Tongue (tissue), 2 donors: Measurements from ENCODE around the gene DSCAM. TPM values are rescaled to one million over a fixed set of nuclear protein-coding genes. Genes with fewer than 3 reads are reported as not detected.
"Not testable (repeated sequence)": the region's sequence is repeated elsewhere in the genome, so short reads cannot be mapped to it uniquely, and the experiment has no call there.

ENCODE experiments used
- DNase-seq: peaks from one replicate; pipeline ENCODE4 v3.0.0-alpha.2; 2015
- total RNA-seq: library from RNA; depleted of rRNA; stranded (reverse); fragments of >200 nt; gene quantifications from one replicate; pipeline ENCODE4 v1.2.3, GENCODE V29; 2014

The DSCAM gene
- total RNA-seq, 1 donor from 2014 or later, result 0.41 TPM

DNA sequence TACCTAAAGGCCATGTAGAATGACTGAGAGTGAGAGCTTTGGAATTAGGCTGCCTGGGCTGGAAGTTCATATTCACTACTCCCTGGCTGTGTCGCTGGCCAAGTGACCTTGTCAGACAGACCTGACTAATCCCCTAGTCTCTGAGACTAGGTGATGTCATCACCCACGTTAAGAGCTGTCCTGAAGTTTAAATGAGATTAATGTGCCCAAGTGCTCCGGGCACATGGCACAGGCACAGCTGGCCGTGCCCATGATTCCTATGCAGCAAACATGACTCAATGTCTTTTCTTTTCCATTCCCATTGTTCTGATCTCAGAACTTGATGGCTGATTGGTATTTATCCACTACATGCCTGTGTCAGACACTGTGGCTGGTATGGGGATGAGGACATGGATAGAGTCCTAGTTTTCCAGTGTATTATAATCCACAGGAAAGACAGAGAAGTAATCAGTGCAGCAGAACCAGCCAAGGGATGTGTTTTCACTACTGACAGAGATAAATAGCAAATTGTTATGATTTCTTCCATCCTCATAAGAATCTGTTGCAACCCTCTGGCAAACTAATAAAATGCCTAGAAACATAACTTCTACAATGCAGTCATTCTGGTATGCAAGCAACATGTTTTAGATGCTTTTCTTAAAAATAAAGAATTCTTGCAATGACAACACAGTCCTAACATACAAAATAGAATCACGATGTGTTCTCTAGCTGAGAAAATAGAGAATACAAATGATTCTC is 798.8 kb downstream of the DSCAM start:
- peak; percentile 2 for DNase-seq

DNA sequence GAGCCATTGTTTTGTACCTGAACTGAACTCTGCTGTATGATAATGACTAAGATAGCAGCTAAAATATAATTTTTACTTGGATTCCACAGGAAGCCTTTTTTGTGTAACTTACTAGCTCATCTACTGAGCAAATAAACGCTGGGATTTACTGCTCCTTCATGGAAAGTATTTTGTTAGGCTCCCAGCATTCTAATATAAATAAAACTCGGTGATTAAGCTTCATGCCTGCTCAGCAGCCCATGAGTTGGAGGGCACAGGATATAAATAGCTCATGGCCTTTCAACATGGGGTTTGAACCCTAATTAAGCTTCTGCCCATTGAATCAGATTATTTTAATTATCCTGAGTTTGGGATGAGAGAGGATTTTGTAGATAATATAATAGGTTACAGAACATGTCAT is 799.7 kb downstream of the DSCAM start:
- DNase-seq, result no peak

DNA sequence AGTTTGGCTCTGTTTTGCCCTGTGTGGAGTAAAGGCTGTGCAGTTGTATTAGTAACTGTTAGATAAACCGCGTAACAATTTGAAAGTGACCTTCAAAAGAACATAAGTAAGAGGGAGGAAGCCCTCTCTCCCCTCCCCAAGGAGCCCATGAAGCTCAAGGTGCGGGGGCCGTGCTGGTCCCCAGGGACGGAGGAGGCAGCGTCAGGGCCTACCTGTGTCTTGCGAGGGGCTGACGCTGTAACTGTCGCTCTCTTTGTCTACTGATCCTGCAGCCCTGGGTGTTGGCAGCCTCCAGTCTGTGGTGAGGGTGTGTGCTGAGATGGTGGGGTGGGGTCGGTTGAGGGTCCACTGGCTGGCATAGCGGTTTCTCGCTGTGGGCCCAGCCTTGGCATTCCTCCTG is 803.1 kb downstream of the DSCAM start:
- no peak for DNase-seq

DNA sequence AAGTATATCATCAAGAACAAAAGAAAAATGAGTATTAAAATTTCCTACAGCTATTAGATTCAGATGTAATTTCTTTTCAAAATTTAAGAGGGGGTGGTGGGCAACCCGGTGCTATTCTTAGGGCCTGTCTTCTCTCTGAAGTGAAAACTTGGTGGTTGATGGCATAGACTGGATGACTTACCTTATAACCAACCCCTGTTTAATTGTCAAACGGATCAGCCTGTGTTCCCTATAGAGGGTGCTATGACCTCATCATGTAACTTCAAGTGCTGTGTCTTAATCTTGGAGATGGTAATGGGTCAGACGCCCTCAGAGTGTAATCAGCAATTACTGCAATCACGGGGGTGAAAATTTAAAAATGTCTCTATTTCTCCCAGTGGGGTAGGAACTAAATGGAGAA is 803.5 kb downstream of the DSCAM start:
- DNase-seq, result no peak

DNA sequence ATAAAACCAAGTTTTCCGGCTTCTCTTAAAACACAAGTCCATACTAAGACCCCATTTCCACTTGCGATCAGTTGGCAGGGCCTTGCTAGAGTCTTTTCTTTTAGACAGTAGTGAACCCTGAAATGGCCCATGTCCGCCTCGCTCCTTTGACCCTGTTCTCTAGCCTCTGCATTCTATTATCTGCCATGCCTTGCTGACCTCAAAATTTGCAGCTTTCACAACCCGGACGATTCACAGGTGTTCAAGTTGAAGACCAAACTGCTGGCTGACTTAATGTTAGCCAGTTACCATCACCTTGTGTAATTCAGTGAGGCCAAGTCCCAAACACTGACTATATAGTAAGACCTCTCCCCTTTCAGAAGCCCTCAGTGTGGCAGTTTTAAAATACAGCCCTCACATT is 805.5 kb downstream of the DSCAM start:
- DNase-seq, result no peak

DNA sequence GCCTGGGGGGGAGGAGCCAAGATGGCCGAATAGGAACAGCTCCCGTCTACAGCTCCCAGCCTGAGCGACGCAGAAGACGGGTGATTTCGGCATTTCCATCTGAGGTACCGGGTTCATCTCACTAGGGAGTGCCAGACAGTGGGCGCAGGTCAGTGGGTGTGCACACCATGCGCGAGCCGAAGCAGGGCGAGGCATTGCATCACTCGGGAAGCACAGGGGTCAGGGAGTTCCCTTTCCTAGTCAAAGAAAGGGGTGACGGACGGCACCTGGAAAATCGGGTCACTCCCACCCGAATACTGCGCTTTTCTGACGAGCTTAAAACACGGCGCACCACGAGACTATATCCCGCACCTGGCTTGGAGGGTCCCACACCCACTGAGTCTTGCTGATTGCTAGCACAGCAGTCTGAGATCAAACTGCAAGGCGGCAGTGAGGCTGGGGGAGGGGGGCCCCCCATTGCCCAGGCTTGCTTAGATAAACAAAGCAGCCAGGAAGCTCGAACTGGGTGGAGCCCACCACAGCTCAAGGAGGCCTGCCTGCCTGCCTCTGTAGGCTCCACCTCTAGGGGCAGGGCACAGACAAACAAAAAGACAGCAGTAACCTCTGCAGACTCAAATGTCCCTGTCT is 813.7 kb downstream of the DSCAM start:
- not testable (repeated sequence) for DNase-seq

DNA sequence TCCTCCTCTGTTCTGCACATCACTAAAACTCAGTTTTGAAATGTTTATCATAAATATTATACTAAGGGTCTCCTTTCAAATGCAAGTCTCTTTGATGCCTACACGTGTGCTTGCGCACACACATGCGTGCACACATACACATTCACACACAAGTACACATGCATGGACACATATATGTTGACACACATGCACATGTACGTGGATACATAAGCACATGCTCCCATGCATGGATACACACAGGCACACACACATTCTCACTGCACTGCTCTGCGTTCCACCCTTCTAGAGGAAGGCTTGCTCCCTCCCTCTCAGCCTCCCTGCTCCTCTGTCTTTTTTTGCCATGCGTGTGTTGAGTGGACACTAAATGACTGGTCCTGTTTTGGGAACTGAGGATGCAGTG is 817.1 kb downstream of the DSCAM start:
- DNase-seq, result no peak

DNA sequence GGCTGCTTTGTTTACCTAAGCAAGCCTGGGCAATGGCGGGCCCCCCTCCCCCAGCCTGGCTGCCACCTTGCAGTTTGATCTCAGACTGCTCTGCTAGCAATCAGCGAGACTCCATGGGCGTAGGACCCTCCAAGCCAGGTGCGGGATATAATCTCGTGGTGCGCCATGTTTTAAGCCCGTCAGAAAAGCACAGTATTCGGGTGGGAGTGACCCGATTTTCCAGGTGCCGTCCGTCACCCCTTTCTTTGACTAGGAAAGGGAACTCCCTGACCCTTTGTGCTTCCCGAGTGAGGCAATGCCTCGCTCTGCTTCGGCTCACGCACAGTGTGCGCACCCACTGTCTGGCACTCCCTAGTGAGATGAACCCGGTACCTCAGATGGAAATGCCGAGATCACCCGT is 818.6 kb downstream of the DSCAM start:
- not testable (repeated sequence) for DNase-seq

DNA sequence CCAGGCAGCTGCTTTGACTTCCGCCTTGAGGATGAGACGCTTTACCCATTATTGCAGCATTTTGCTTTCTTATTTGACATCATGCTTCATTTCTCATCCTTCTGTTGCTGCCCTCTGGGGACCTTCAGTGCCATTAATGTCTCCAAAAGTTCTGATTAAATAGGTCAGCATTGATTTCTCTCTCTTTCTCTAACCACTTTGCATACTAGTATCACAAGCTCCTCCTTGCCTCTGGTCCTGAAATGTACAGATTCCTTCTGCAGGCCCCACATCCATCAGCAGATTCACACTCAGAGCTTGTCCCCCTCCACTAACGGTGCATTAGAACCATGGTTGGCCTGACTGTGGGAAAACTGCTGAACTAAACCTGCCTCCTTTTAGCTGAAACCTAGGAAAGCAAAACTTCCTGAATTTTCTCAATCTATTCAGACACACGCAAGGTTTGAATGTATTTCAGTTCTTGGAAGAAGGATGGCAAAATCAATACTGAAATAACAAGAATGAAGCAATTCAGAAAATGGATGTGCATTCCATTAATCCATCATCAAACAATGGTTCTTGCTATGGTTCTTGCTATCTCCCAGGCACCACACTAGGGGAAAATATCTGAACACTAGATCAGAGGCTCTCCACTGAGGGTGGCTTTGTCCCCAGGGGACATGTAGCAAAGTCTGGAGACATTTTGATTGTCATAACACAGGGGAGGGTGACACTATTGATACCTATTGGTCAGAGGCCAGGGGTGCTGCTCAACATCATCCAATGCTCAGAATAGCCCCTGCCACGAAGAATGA is 825.2 kb downstream of the DSCAM start:
- no peak for DNase-seq

DNA sequence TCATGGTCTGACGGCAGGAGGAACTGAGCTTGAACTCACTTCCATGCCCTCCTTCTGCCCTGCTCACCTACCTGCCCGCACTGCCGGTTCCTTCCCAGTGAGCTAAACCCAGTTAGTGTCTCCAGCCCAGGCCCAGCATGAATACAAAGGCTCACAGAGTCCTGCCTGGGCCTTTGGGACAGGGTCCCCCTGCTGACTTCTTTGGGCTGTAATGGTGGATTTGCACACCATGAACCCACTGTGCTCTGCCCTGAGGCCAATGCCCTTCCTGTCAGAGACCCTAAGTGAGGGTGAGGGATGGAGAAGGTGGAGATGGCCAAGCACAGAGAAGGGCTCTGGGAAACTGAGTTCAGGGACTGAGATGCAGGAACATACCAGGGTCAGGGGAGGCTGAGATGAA is 826.3 kb downstream of the DSCAM start:
- DNase-seq, result no peak

DNA sequence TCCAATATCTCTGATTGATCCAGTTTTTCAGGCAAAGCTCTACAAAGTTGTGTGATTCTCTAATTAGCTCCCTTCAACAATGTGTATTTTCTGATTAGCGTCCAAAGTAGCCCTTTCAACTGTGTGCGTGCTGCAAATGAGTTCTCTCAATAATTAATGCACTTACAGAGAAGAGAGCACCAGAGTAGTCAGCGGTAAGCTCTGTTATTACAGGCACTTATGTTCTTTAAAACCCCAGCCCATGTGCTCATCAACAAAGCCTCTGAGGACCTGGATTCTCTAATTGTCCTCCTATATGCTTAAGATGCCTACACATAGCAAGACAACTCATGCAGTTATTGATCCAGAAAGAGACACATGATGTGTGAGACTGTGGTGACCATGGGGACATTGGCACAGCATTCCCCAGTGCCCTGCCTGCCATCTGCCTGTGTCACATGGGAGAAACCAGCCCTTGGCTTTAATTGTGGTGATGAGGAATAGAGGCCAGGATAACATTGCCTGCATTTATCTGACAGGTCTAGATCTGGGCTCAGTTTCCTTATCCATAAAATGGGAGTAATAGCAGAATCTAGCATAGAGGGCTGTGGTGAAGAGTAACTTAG is 828.0 kb downstream of the DSCAM start:
- DNase-seq, result no peak

DNA sequence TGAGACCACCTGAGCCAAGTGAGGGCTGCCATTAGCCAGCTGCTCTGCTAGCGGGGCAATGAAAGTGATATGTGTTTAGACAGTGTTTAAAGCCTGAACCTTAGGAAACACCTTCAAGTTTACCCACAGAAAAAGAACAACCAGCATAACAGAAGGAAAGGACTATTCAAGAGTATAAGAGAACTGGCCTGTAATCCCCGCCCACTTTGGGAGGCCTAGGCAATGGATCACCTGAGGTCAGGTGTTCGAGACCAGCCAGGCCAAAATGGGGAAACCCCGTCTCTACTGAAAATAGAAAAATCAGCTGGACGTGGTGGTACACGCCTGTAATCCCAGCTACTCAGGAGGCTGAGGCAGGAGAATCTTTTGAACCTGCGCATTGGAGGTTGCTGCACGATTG is 830.3 kb downstream of the DSCAM start:
- no peak for DNase-seq

DNA sequence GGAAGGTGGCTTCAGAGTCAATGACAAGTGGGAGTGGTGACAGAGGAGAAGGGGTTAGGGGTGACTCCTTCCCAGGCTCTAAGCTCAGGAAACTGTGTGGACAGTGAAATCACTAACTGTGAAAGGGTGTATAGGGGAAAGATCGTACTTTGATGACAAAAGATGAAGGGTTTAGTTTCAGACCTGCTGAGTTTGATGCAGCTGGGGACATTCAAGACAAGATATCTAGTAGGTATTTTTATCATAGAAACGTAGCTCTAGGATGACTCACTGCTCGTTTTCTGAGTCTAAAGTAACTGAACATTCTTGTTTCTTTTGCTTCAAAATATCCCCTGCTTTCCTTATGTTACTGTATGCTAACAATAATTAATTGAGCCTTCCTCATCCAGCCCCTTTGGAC is 830.7 kb downstream of the DSCAM start:
- no peak for DNase-seq

DNA sequence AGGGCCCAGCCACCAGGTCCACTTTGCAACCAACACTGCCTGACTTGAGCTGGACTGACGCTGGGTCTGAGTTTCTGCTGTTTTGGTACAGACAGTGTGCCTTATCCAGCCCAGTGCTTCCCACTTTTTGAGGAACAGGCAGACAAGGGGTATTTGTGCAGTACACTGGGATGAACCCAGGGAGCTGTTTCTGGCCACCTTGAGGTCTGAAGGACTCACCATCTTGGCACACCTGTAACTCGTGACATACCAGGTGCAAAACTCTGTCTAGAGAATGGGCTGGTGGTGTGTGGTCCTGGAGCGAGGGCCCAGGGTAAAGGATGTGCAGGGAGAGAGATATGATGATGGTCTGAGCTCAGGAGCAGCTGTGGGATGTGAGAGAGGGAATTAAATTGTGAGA is 831.1 kb downstream of the DSCAM start:
- no peak for DNase-seq

DNA sequence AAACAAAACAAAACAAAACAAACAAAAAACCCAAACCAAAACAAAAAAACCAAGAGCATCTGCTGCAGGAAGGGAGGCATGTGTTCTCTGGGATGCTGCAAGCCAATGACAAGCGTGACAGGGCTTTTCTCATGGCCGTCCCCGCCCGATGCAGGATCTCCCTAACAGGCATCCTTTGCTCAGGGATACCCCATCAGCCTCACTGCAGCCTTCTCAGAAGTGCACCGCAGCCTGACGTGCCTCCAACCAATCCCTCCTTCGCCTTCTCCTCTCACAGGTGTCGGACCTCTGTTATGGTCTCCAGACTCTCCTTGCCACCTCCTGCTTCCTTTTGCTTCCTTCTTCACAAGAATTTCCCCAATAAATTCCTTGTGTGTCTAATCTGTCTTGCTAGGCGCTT is 832.6 kb downstream of the DSCAM start:
- DNase-seq, result no peak

DNA sequence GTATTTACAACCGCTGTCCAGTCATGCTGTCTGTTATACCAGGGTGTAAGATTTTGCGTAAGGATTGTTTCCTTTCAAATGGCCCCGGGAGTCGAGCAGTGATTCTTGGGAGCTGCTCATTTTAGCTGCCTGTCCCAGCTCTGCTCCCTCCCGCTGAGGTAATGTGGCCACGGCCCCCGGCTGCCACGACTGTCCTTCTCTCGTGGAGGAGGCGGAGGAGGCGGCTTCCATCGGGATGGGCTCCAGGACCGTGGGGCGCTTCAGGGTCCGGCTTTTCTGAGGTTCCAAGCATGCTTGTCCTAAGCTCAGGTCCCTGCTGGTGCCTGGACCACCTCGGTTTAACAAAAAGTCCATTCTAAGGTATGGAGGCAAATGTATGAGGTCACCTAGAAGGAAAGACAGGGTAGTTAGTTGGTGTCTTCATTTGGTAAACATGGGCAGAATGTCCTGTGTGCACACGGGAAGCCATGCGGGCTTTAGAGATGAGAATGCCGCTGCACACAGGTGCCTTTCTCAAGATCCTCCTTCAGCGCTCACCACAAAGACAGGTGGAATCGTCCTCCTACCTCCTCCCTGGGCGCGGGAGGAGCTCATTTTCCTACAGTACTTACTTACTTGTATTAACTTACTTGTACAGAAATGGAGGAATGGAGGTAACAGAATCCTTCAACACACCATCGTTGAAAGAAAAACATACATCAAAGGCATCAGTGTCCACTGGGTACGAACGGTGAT is 833.8 kb downstream of the DSCAM start:
- DNase-seq, result no peak

DNA sequence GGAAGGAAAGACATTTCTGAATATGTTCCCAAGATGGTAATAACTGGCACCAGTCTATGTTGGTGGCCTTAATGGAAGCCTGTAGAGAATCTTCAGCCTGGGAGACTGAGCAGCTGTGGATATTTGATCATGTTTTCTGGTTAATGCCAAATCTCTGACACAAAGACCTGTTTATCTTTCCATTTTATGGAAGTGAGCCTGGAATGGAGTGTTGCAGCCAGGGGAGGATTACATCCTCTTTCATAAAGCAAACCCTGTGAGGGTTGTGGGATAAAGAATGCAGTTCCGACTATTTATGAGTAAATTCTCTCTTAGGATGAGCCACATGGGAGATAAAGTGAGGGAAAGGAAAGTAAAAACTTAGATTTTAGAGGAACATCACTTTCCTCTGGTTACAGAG is 835.6 kb downstream of the DSCAM start:
- DNase-seq, result peak; percentile 92

DNA sequence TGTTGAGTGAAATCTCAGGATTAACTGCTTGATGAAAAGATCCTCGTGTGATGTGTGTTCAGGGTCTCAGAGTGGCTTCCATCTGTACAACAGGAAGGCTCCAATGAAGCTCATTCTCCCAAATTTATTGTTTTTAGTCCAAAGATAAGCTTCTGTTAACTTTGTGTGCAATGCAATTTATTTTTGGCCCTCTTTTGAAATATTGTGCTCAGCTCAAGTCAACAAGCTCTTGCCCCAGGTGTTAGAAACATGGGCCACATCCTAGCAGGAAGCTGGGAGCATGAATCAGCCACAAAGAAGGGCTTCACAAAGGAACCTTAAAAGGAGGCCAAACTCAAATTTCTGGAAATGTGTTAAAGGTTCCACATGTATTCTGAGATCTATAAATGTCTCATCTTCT is 844.0 kb downstream of the DSCAM start:
- peak; percentile 11 for DNase-seq

DNA sequence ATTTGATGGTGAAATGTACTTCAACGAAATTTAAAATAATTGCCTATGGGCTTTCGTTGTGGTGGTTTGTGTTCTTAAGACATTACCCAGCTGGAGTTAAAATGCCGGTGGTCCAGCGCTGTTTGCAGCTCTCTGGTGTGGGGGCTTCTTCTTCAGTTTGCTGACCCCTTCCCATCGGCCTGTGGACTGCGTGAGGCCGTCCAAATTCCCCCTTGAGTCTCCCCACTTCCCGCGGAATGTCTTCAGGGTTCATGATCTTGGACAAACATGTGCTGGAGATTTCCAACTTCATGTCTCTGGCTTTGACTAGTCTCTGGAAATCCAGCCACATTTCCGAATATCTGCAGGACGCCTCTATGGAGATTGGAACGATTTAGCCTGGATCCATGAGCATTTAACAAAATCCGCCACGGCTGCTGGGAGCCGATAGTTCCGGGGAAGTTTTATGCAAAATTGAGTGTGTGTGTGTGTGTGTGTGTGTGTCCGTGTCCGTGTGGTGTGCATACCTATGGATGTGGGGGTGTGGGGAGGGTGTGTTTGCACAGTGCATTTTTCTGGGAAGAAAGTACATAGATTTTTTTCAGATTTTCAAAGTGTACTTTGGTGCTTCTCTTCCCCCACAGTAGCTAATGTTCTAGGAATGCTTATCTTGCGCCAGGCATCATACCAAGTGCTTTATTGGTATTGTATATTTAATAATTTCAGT is 862.5 kb downstream of the DSCAM start:
- DNase-seq, result peak; percentile 69

DNA sequence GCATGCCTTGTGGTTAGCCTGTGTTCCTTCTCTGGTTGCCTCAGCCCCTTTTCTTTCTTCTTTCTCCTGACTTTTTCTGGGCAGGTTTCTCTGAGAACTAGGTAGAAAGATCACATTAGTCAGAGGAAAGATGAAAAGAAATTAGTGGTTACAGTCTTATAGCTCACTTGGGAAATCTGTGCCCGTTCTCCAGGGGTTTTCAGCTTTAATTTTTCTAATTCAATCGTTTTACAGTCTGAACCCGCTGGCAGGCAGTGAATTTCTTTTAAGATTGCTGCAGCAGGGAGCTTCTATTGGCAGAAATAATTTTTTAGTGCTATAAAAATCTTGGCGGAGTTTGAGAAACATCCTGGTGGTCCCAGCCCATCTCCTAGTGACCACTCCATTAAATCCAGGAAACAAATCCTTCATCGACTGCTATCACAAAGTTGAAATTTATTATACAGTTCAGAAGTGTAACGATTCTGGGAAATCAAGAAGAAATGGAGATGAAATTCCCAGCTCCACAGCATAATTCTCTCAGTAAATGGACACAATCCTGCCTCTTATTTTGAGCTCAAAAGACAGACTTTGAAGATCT is 866.6 kb downstream of the DSCAM start:
- DNase-seq, result no peak

DNA sequence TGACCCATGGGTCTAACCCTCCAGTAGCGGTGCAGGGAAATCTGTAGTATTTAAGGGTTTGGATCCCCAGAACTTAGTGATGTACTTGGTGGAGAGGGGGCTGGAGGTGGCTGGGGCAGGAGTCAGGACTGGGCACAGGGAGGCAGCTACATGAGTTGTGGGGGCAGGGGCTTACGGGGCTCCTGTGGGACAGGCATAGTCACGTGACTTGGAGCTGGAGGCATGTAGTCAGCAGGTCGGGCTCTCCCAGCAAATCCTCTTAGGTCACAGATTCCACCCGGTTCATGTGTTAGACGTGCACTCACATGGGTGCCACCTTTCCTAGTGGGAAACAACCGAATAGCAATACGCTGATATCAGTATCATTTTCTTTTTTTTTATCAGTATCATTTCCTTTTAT is 867.6 kb downstream of the DSCAM start:
- DNase-seq, result no peak
